HG02759 (cell line): Measurements from ENCODE around the gene TMEM163.
"Not testable (repeated sequence)": the region's sequence is repeated elsewhere in the genome, so short reads cannot be mapped to it uniquely, and the experiment has no call there.

Experiments used
- ATAC-seq: cut with Tn5 transposase; IDR thresholded peaks from one replicate; pipeline ENCODE4 v1.9.1; 2021; ENCODE audit warnings: mild to moderate bottlenecking, moderate library complexity; ENCODE audit not compliant: unreplicated experiment

Gene TMEM163

GRCh38 chr2:134539981-134540380, 178.8 kb downstream of the TMEM163 start:
- ATAC-seq: no peak

GRCh38 chr2:134537702-134538101, 181.1 kb downstream of the TMEM163 start:
- ATAC-seq: no peak

- no peak for ATAC-seq
Measured at GRCh38 chr2:134537121-134537520, 181.7 kb downstream of the TMEM163 start.

- ATAC-seq: no peak
Measured at GRCh38 chr2:134536296-134536695, 182.5 kb downstream of the TMEM163 start.

- no peak for ATAC-seq
Measured at GRCh38 chr2:134532537-134532936, 186.3 kb downstream of the TMEM163 start.

GRCh38 chr2:134527381-134527780, 191.4 kb downstream of the TMEM163 start:
- no peak for ATAC-seq

- no peak for ATAC-seq
Measured at GRCh38 chr2:134522496-134523455, 196.0 kb downstream of the TMEM163 start.

- ATAC-seq: no peak
Measured at GRCh38 chr2:134518101-134518500, 200.7 kb downstream of the TMEM163 start.

GRCh38 chr2:134515137-134515536, 203.7 kb downstream of the TMEM163 start:
- ATAC-seq: no peak

- no peak for ATAC-seq
Measured at GRCh38 chr2:134513465-134513804, 205.4 kb downstream of the TMEM163 start.

- no peak for ATAC-seq
Measured at GRCh38 chr2:134512734-134513464, 205.9 kb downstream of the TMEM163 start.

- no peak for ATAC-seq
Measured at GRCh38 chr2:134508391-134508790, 210.4 kb downstream of the TMEM163 start.

GRCh38 chr2:134507697-134508096, 211.1 kb downstream of the TMEM163 start:
- no peak for ATAC-seq

- ATAC-seq: not testable (repeated sequence)
Measured at GRCh38 chr2:134507159-134507558, 211.6 kb downstream of the TMEM163 start.

- no peak for ATAC-seq
Measured at GRCh38 chr2:134505446-134505845, 213.4 kb downstream of the TMEM163 start.

- no peak for ATAC-seq
Measured at GRCh38 chr2:134504586-134505336, 214.0 kb downstream of the TMEM163 start.

- ATAC-seq: no peak
Measured at GRCh38 chr2:134502104-134502503, 216.7 kb downstream of the TMEM163 start.

- ATAC-seq: no peak
Measured at GRCh38 chr2:134501476-134502091, 217.2 kb downstream of the TMEM163 start.

- no peak for ATAC-seq
Measured at GRCh38 chr2:134500211-134500935, 218.4 kb downstream of the TMEM163 start.

- ATAC-seq: no peak
Measured at GRCh38 chr2:134499307-134499926, 219.4 kb downstream of the TMEM163 start.
